HG02870 (cell line): ENCODE results near the gene PFKFB3.
"Not testable (repeated sequence)": the region's sequence is repeated elsewhere in the genome, so short reads cannot be mapped to it uniquely, and the experiment has no call there.

ENCODE experiments used
- ATAC-seq: cut with Tn5 transposase; IDR thresholded peaks from one replicate; pipeline ENCODE4 v1.9.1; 2021; ENCODE audit warnings: mild to moderate bottlenecking, moderate library complexity; ENCODE audit not compliant: unreplicated experiment

The PFKFB3 gene

GRCh38 chr10:6202684-6203330, at the start of gene PFKFB3:
PFKFB3 (plus strand) TSS chr10:6202932; CDS start chr10:6203261, 329 bp downstream.
- peak; percentile 61 for ATAC-seq

- ATAC-seq: no peak
Observed at GRCh38 chr10:6153845-6154244, 48.9 kb upstream of the PFKFB3 start.

- no peak for ATAC-seq
Observed at GRCh38 chr10:6154566-6154965, 48.2 kb upstream of the PFKFB3 start.

DNA sequence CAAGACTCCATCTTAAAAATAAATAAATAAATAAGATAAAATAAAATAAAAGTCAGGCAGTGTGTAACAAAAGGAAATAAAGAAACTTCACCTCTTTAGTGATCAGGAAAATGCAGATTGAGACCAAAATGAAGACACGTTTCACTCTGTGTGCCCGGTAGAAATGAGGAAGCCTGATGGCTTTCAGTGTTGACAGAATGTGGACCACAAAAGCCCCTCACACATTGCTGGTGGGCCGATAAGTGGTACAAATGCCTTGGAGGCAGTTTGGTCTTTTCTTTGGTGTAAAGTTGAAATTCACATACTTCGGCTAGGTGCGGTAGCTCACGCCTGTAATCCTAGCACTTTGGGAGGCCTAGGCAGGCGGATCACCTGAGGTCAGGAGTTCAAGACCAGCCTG, 44.5 kb upstream of the PFKFB3 start:
- ATAC-seq: no peak

GRCh38 chr10:6161921-6162320, 40.8 kb upstream of the PFKFB3 start:
- ATAC-seq: no peak

- ATAC-seq: no peak
Observed at GRCh38 chr10:6162589-6163356, 40.0 kb upstream of the PFKFB3 start.

- ATAC-seq: peak; percentile 90
Observed at GRCh38 chr10:6163364-6164270, 39.1 kb upstream of the PFKFB3 start.

DNA sequence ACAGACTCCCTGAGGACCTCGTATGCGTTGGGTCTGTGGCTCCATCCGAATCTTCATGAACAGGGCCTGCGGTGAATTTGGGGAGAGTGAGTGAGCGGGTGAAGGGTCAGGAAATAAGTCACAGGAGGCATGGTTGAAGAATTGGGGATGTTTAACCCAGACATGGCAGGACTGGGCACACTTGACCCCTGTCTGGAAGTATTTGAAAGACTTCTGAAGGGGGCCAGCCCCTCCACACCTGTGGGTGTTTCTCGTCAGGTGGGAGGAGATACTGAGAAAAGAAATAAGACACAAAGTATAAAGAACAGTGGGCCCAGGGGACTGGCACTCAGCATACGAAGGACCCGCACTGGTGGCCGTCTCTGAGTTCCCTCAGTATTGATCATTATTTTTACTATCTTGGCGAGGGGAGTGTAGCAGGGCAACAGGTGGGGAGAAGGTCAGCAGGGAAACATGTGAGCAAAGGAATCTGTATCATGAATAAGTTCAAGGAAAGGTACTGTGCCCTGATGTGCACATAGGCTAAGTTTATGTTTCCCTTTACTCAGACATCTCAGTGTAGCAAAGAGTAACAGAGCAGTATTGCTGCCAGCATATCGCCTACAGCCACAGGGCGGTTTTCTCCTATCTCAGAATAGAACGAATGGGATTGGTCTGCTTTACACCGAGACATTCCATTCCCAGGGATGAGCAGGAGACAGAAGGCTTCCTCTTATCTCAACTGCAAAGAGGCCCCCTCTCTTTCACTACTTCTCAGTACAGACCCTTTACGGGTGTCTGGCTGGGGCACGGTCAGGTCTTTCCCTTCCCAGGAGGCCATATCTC, 38.2 kb upstream of the PFKFB3 start:
- ATAC-seq: no peak

DNA sequence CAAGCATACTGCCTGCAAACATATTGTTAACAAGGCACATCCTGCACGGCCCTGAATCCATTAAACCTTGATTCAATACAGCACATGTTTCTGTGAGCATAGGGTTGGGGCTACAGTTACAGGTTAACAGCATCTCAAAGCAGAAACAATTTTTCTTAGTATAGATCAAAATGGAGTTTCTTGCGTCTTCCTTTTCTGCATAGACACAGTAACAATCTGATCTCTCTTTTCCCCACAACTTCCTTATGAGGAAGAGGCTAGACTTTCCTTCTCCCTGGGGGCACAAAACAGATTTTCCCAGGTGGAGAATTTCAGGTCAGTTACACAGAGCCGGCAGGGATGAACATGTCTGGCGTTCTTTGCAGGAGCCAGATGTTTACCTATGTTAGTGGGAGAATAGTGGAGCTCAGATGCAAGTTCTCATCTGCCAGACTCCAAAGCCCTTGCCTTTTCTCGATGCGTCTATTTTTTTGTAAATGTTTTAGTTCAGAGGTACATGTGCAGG, 37.5 kb upstream of the PFKFB3 start:
- no peak for ATAC-seq

- ATAC-seq: not testable (repeated sequence)
Observed at GRCh38 chr10:6165933-6166332, 36.8 kb upstream of the PFKFB3 start.

DNA sequence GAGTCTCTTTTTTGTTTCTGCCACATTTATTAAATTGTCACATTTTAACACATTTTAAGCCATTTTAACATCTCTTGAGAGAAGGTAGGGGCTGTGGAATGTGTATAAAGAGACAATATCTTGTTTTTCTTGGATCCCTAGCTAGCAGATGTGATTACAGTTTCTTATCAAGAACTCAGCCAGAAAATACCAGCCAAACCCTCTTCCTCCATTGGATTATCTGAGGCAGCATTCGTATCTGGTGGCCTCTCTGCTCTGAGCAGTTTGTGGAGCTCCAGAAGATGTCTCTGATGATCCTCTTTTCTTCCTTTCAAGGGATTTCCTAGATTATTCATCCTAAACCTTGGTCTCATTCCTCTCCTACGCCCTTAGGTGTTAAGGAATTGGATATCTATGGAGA, 35.3 kb upstream of the PFKFB3 start:
- no peak for ATAC-seq

DNA sequence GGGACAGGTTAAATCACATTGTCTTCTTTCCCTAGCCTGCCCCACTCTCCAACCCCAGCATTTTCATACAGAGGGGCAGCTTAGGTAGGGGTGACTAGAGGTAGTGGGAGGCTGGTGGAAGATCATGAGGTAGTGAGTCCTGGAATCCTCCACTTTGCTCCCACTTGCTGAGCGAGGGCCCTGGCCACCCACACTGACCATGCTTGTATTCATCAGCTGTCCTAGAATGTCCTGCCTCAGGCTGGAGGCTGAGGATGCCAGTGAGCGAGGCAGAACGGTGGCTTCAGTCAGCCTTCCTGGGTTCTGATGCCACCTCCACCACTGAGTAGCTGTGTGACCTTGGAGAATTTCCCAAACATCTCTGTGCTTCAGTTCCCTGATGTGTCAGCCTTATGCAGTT, 34.6 kb upstream of the PFKFB3 start:
- ATAC-seq: no peak

GRCh38 chr10:6170638-6171037, 32.1 kb upstream of the PFKFB3 start:
- ATAC-seq: no peak

- no peak for ATAC-seq
Observed at GRCh38 chr10:6171881-6172695, 30.6 kb upstream of the PFKFB3 start.

DNA sequence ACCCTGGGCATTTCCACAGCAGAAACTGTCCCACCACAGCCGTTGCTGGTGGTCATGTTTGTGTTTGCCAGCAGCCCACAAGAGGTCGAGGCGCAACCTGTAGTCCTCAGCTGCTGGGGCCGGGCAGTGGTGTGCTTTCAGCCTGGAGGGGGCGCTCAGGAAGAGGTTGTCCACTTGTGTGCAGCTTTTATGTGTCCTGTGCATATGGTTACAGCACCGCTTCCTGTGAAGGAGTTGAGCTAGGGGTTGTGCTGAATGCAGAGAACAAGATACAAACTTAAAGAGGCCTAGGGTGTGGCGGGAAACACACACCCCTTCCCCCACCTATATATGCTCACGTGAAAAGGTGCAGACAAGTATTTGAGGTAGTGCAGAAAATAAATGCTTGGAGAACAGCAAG, 29.5 kb upstream of the PFKFB3 start:
- ATAC-seq: no peak

DNA sequence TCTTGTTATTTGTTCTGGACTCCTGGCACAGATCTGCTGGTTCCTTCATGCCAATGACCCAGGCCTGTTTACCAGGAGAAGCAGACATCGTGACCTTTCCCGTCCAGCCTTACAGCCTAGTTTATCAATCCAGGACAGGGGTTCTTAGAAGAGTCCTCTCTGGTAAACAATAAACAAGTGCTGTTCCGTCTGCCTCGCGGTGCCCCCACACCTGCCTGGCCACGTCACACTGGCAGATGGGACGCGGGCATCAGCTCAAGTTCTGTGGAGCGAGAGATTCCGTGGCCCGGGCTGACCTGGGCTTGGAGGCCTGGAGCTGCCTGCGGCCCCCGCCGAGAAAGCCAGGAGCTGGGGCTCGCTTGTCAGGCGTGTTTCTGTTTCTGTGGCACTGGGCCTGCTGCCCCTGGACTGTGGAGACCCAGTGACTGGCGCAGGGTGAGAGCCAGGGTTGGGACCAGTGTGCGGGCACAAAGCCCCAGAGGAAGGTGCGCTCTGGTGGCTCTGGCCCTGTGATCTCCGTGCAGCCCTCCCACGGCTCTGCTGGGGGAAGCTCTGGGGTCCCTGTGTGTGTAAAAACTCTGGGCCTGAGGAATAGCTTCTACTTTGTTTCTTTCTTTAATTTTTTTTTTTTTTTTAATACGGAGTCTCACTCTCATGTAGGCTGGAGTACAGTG, 28.4 kb upstream of the PFKFB3 start:
- ATAC-seq: no peak

GRCh38 chr10:6175329-6176055, 27.2 kb upstream of the PFKFB3 start:
- no peak for ATAC-seq

DNA sequence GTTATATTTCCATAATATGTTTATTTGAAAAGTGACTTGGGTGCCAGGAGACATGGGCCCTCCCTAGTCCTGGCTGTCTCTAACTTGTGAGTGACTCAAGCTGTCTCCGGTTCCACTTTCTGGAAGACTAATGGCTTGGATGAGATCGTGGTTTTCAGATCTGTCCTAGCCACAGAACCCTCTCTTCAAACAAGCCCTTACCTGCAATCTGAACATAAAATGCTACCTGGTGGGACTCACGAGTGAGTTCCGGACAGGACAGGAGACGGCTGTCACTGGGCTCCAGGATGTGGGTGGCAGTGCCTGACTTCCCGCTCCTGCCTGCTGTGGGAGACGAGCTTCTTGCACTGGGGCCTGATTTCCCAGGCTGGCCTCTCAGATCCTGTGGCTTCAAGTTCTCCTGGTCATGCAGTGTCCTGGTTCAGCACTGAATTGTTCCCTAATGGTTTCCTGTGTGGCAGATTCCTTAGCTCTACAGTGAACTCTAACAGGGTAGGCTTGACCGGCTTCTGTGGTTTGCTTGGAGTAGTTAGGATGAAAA, 26.0 kb upstream of the PFKFB3 start:
- no peak for ATAC-seq
